HG02981 (cell line): ENCODE measurements around the gene PHF21B.

Source experiments
- ATAC-seq: cut with Tn5 transposase; IDR thresholded peaks from one replicate; pipeline ENCODE4 v1.9.1; 2021; ENCODE audit warnings: mild to moderate bottlenecking, moderate library complexity; ENCODE audit not compliant: unreplicated experiment

Gene PHF21B

DNA sequence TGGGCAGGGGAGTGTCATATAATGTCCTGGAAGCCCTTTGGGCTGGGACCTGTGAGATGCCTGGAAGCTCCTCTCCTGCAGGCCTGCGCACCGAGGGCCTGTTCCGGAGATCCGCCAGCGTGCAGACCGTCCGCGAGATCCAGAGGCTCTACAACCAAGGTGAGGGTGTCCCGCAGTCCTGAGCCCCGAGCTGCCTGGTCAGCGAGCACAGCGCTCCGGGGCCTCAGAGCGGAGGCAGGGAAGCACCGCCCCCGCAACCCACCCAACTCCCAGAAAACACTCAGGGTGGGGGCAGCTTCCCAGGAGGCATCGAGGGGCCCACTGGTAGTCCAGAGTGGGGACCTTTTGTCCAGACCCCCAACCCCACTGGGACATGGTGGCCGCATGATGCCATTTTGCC, 161.9 kb downstream of the PHF21B start:
- ATAC-seq: no peak

DNA sequence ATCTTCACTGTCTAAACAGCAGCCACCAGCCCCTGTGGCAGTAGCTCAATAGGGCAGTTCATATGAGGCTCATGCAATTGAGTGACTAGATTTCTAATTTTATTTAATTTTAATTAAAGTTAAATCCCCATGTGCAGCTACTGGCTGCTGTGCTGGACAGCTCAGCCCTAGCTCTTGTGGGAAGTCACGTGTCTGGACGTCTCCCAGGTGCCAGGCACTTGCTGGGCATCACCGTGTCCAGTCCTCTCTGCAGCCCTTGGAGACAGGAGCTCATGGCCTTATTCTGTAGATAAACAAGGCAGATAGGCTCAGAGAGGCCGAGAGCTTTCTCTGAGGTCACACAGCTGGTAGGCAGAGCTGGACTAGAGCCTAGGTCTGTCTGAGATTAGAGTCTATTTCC, 162.4 kb downstream of the PHF21B start:
- ATAC-seq: no peak

DNA sequence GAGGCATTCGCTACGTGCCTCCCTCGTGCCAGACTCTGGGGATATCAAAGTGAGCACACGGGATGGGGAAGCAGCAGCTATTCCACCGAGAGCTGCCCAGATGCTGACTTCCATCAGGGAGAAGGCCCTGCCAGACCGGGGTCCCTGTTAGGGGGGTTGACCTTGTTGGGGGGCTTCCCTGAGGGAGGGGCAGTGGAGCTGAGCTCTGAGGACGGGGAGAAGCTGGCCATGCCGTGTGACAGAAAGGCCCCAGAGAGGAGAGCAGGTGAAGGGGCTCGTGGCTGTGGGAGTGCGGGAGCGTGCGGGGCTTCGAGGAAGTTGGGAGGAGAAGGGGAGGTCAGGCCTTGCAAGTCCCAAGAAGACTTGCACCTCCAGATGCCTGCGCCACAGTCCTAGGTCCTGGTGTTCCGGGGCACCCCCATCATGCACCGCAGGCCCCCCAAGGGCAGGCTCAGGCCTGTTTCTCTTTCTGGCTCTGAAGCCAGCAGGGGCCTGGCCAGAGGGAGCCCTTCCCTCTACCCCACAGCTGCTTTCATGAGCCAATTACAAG, 163.0 kb downstream of the PHF21B start:
- no peak for ATAC-seq

DNA sequence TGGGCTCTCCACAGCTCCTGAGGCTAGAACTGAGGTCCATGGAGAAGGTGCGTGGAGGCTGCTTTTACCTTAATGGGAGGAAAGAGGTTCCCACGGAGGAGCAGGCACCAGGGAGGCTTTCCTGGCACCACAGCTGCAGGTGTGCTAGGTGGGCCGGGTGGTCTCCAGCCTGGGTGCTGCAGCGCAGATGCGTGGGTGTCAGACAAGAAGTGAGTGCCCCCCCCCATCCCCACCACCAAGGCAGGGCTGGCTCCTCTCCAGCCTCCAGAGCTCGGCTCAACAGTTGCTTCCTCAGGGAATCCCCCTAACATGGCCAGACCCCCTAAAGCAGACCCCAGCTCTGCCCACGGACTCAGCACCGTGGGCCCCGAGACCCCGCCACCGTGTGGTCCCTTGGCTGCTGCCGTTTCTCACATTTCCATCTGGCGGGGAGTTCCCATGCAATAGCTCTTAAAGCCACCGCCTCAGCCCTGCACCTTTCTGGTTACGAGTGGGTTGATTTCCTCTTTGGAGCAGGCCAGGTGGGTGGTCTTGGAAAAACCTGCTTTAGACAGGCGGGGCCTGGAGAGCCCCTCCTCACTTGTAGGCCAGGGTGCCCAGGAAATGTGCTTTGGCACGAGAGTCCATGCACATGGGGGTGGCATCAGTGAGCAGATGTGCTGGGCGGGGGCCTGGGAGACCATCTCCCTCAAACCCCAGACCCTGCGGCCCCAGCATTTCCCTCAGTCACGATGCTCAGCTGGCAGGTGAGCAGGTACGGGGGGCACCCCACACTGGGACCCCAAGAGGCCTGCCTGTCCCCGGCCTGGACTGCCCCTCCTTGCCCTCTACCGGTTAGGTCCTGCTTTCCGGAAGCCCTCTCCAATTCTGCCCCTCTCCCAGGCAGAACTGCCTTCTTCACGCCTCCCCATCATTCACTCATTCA, 163.7 kb downstream of the PHF21B start:
- ATAC-seq: no peak

DNA sequence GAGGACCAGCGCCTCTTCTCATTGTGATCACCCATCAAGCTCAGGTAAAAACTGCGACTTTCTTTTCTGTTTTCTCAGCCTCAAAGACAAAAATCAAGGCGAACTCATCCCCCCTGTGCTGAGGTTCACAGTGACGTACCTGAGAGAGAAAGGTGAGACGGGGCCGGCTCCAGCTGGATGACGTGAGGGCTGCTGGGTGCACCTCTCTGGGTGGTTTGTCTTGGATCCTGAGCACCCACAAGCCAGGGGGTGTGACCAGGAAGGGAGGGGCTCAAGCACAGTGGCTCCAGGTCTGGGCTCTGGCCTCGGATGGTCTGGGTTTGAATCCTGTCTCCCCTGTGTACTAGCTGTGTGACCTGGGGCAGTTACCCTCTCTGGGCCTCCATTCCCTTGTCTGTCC, 164.6 kb downstream of the PHF21B start:
- no peak for ATAC-seq

DNA sequence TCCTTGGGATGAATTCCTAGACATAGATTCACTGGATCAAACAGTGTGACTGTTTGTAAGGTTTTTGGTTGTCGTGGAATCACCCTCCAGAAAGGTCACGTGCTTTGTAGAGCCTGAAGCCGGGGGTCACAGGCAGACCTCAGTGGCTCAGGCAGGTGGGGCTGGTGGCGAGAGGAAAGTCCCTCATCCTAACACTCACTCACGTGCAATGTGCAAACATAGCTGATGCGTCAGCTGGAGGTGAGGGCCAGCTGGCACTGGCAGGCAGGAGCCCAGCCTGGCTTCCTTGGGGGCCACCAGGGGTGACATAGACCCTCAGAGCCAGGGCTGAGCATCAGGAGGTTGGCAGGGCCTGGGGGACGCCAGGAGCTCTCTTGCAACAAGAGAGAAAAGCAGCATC, 167.4 kb downstream of the PHF21B start:
- no peak for ATAC-seq

DNA sequence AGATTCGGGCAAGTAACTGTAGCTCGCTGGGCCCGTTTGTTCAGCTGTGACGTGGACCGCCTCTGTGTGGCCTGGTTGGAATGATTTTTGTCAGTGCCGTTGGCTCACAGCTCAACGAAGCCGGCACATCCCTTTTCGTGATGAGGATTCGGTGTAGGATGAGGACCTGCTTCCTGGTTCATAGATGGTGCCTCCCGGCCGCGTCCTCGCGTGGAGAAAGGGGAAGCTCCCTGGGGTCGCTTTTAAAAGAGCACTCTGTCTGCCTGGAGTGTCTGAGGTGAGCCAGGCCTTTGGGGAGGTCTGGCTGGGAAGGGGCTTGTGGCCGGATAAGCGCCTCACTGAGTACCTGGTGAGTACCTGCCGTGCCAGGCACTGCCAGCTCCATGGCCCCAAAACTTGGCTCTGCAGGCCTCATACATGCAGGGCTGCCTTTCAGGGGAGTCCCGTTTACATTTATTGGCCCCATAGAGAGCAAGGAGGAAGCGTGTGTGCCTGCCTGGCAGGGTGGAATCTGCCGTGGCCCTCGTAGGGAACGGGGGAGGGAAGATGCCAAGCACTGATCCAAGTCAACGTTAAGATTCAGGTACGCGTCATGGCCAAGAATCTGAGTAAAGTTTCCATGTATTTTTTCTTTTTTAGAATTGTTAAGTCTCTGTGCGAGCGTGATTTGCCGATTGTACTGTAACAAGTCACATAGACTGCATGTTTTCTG, 169.0 kb downstream of the PHF21B start:
- ATAC-seq: no peak

DNA sequence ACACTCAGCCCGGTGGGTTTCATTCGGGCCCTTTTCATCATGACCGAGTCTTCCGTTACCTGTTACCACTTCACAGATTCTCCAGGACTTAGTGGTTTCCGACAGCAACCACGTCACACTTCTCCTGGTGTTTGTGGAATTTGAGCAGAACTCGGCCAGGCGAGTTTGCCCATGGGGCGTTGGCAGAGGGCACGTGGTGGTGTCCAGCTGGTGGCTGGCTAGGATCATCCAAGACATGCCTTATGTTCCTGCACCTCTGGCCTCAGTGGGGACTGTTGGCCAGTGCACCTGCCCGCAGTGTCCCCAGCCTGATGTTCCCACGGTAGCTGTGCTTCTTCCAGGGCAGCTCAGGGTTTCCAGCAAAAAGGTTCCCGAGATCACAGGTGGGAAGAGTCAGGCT, 170.1 kb downstream of the PHF21B start:
- no peak for ATAC-seq

DNA sequence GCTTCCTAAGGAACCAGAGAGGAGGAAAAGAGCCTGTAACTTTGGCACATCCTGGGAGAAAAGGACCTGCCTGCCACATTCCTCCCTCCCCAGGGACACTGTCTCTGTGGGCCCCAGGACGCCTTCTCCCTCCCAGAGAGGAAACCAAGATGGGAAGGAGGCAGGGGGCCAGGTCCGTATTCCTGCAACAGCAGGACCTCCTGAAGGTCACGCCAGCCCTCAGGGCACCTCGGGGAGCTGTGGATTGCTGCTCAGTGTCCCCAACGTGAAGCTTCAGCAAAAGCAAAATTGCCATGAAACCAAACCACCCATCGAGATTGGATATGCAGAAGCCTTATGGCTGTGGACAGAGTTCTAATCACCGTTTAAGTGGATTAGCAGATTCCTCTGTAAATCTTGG, 170.7 kb downstream of the PHF21B start:
- ATAC-seq: no peak

DNA sequence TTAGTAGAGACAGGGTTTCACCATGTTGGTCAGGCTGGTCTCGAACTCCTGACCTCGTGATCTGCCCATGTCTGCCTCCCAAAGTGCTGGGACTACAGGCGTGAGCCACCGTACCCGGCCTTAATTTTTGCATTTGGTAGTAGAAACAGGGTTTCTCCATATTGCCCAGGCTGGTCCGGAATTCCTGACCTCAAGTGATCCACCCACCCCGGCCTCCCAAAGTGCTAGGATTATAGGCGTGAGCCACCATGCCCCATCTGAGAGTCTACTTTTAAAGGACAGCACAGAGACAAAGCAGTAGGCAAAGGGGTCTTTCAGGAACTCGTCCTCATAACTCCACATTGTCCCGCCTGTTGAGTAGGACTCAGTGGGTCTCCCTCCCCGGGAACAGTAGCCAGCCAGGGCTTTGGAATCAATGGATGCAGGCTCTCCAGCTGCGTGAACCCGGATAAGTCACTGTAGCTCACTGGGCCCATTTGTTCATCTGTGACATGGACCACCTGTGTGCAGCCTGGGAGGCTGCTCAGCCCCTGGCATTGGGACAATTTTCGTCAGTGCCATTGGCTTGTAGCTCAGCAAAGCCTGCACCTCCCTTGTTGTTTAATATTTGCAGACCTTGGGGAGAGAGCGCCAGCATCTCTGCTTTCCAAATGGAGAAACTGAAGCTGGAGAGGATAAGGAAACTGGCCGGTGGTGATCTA, 171.3 kb downstream of the PHF21B start:
- ATAC-seq: no peak

DNA sequence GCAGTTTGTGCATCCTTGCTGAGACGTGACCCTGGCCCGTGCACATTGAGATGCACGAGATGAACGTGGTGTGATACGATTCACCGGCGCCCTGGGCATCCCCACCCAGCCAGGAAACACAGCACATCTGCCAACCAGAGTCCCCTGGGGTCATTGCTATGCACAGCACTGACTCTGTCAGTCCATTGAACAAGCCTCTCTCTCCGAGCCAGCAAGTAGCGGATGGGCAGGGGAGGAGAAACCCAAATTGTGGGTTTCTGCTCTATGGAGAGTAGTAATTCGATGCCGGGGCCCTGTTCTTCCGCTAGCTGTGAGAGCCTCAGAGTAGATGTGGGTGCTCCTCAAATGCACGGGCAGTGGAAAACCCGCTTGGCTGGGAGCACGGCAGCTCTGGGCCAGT, 172.3 kb downstream of the PHF21B start:
- no peak for ATAC-seq

DNA sequence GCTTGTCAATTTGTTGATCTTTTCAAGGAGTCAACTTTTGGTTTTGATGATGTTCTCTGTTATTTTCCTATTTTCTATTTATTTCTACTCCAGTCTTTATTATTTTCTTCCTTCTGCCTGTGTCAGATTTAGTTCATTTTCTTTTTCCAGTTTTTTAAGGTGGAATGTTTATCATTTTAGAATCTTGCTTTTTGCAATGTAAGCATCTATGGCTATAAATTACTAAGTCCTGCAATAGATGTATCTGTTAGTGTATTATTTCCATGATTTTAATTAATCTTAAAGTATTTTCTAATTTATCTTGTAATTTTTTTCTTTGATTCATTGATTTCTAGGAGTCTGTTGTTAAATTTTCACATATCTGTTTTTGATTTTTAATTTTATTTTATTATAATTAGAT, 175.7 kb downstream of the PHF21B start:
- ATAC-seq: no peak

DNA sequence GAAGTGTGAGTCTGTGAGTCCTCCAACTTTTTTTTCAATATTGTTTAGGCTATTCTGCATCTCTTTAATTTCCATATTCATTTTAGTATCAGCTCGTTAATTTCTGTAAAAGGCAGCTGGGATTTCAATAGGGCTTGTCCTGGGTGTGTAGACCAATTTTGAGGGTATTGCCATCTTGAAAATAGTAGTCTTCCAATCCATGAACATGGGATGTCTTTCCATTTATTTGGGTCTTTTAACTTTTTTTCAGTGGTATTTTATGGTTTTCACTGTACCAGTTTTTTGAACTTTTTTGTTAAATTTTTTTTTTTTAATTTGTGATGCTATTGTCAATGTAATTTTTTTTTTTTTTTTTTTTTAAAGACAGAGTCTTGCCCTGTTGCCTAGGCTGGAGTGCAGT, 177.9 kb downstream of the PHF21B start:
- no peak for ATAC-seq
